ENCODE data around the gene RBM20. TPM values are rescaled to one million over a fixed set of nuclear protein-coding genes. Genes with fewer than 3 reads are reported as not detected.
"Not testable (repeated sequence)": the region's sequence is repeated elsewhere in the genome, so short reads cannot be mapped to it uniquely, and the experiment has no call there.

RBM20 gene
- total RNA-seq, 1 donor from 2014 or later = 1.4 TPM

DNA sequence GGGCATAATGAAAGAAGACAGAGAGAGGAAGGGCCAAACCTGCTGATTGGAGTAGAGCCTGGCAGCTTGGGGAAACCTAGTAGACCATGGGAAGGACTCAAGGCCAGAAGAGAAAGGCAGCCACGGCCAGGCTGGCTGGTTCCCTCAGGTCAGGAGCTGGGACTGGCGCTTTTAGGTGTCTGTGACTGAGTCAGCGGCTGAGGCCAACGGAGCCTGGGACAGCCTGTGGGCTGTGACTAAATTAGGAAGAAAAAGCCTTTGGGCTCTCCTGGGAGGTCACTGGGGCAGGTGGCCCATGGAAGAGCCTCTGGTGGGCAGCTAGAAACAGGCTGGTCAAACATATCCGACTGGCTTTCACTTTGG is 118.7 kb downstream of the RBM20 start:
- DNase-seq (ENCODE audit: low spot score) = no peak

DNA sequence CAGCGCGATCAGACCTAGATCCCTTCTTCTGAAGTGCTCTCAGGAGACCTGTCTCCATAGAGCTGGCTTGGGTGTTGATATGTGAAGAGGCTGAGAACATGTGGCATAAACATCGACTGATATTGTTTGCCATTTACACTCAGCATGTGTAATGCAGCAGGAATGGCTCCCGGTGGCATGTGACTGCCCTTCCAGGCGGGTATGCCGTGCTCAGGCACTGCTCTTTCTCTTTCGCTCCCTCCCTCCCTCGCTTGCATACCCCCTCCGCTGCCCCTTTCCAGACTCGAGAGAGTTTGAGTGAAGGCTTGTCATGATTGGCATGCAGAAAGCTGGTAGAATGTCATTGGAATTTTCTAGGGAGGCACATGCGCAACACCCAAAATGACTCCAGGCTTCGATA is 120.2 kb downstream of the RBM20 start:
- DNase-seq (ENCODE audit: low spot score) = no peak

DNA sequence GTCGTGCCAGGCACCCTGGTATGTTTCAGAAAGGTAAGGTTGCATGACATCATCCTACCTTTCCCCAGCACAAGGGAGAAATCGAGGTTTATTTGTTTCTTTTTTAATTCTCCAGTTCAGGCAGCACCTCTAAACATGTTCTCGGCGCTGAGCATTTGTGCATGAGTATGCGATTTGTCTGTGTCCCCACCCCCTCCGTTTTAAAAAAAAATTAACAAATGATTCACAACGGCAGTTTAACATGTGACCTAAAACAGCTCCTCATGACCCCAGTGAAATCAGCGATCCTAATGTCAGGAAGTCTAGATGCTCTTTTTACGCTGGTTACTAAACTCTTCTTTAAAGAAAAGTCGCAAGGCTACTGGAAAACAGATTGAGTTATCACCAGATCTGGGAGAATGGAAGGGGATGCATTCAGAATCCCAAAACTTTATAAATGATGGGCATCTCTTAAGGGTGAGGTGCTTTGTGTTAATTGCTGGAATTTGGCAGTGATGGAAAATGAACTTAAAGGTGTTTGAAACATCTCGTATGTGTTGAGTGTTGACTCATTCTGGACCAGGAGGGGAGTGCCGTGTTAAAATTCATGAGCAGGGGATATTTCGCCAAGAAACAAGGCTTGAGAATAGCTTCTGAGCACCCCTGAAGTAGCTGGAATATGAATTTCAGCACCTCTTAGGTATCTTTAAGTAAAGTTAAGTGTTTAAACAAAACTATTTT is 120.8 kb downstream of the RBM20 start:
- DNase-seq (ENCODE audit: low spot score) = no peak

DNA sequence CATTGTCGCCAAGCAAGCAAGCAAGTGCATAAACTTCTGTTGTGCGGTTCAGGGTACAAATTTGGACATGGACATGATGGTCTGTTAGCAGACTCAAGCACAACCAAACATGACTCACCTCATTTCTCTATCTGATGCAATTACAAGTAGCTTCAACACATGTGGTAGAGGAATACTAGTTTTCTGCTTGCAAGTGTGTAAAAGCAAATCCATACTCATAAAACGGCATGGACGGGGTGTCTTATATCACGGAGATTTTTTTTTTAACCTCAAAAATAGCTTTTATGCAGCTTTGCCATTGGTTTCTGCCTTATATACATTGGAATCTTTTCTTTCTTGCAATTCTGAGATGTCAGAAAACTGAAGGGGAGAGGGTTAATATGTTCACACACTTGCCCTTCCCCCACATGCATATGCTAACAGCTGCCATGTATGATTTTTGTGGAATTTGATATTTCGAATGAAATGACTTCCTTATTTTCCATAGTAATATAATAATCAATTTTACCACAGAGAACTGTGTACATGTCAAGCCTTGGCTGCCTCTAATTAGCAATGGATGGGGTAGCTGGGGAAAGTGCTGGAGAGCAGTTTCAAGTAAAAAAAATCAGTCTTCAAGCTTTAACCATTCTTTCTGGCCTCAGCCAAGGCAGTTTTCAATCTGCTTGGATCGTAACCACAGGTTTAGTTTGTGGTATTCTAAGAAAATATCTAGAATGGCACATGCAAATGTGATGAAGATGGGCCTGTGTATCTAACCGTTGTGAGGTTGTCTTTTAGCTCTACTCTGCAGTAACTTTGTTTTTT is 121.6 kb downstream of the RBM20 start:
- no peak for DNase-seq (ENCODE audit: low spot score)

DNA sequence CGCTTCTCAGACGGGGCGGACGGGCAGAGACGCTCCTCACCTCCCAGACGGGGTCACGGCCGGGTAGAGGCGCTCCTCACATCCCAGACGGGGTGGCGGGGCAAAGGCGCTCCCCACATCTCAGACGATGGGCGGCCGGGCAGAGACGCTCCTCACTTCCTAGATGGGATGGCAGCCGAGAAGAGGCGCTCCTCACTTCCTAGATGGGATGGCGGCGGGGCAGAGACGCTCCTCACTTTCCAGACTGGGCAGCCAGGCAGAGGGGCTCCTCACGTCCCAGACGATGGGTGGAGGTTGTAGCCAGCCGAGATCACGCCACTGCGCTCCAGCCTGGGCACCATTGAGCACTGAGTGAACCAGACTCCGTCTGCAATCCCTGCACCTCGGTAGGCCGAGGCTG is 123.5 kb downstream of the RBM20 start:
- DNase-seq (ENCODE audit: low spot score) = not testable (repeated sequence)

DNA sequence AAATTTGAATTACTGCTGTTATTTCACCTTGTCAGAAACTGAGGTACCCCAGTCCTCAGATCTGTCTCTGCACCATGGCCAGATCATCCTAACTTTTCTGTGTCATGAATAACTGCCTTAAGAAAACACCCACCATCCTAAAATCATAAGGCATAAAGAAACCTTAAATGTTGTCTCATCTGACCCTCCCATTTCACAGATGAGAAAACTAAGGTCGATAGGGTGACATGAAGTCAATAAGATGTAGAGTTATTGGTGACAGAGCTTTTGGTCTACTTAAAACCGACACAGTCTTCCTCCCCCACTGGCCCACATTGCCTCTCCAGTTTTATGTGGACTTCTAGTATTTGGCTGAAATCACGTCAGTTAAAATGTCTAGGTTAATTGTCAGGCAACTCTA is 126.1 kb downstream of the RBM20 start:
- no peak for DNase-seq (ENCODE audit: low spot score)

DNA sequence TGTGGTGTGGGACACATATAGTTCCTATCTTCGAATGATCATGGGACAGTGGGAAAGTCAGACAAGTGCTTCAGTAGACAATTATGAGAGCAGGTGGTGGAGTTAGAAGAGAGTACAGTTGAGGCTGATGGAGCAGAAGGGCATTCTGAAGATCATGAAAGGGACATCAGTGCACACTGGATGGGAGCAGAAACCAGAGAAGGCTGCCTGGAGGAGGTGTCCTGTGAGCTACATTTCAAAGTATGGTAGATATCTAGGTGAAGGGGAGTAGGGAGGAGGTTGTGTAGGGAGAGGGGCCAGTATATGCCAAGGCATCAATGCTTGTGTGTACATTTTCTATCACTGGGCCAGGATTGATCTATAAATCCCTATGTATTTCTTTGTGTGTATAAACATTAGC is 127.3 kb downstream of the RBM20 start:
- no peak for DNase-seq (ENCODE audit: low spot score)

DNA sequence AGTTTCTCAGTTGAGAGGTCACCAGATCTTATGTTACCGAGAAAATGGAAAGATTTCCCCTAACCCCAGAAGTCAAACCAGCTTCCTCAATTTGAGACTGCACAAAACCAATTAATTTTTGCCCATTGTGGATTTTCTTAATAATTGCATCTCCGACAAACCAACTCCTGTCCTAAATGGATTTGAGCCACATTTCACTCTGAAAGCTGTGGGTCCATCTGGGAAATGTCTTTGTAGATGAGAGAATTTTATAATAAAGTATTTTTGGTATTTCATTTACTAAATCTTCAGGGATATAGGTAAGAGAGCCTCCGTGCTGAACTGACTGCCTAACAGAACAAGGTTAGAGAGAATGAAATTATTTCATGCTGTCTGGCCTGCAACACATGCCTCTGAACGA is 127.9 kb downstream of the RBM20 start:
- no peak for DNase-seq (ENCODE audit: low spot score)

DNA sequence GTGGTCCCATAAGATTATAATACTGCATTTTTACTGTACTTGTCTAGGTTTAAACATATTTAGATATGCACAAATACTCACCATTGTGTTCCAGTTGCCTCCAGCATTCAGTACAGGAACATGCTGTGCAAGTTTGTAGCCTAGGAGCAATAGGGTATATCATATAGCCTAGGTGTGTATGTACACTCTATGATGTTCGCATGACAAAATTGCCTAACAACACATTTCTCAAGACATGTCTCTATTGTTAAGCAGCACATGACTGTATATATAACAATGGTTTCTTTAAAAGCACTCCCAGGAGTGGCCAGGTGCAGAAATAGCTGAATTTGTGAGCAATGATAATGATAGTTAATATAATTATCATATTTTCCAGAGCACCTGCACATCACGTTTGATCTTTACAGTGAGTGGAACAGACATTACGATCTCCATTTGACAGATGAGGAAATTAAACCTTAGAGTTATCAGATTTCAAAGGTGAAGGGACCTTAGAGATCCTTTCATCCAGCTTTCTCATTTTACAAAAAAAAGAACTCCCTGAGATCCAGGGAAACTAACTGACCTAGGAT is 128.4 kb downstream of the RBM20 start:
- DNase-seq (ENCODE audit: low spot score) = no peak

DNA sequence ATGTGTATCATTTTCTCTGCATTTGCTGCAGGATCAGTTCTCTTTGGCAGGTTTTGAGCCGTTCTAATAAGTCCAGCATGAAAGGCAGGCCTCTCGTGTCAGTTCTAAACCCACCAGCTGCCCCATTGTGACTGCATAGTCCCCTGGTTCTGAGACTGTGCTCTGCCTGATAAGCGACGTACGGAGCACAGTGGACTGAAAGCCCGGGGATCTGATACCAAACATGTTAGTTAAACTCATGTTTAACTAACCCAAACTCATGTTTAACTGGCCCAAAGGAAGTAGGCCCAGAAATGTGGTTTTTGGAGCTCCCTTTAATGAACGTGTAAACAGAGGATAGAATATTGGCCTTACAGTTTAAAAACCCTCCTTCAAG is 129.5 kb downstream of the RBM20 start:
- DNase-seq (ENCODE audit: low spot score) = no peak

DNA sequence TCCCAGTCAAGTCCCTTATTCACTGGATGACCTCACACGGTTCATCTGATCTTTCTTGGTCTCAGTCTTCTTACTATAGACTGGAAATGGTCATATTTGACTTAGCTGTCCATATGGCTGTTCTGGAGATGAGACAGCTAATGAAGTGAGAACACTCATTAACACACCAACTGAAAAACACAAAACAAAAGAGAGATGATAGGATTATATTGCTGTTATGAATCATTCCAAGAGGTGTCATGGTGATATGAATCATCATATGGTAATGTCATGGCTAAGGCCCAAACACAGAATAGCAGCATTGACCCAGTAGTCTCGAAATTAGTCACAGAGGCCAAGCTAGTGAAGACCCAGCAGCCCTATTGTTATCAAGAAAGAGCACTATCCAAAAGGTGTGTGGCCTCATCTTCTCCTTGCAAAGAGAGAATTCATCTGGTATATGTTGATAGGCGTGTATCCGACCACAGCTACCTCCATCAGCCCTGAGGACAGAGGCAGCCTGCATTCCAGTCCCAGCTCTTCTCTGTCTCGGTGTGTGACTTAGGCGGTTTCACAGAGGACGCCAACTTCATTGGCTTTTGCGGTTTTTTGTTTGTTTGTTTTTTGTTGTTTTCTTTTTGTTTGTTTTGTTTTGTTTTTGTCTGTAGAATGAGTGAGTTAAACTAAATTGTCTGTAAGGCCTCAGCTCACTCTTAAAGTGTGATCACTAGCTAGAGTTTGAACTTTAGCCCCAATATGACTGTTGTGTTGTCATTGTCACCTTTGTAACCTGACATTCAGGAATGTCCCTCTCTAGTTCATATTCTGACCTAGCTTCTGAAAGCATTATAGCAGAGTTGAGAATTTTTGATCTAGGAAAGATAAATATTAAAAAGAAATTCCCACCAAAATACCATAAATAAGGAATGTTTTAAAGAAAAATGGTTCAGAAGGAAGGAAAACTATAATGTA is 130.2 kb downstream of the RBM20 start:
- no peak for DNase-seq (ENCODE audit: low spot score)

DNA sequence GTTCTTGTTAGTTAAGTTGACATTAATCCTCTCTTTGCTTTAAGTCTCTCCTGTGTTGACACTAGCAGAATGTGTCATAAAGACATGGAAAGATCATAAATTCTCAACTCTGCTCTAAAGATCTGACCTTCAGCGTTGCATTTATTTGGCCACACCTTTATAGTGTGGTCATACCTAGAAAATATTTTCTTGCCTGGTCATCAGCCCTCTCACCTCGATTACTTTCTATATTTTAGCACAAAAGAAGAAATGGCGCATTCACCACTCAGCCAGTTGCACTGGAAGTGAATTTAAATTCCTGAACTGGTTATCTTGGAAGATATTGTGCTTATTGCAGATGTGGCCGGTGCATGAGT is 130.9 kb downstream of the RBM20 start:
- DNase-seq (ENCODE audit: low spot score) = no peak

DNA sequence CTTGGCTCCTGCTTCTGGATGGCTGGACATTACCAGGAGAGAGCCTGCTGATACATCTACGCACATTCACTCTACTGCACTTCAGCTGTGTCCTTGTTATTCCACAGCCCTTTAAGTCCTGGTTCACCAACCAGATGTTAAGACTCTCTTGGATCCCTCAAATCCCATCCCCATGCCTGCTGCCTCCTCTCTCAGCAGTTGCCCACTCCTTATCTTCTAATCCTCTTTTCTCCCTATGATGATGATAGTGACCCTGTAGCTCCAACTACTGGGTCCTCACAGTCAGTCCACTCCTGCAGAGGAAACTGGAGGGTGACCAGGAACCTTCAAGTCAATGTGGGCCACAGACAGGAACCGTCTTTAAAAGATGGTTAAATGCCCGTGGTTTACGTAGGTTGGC is 131.3 kb downstream of the RBM20 start:
- no peak for DNase-seq (ENCODE audit: low spot score)

DNA sequence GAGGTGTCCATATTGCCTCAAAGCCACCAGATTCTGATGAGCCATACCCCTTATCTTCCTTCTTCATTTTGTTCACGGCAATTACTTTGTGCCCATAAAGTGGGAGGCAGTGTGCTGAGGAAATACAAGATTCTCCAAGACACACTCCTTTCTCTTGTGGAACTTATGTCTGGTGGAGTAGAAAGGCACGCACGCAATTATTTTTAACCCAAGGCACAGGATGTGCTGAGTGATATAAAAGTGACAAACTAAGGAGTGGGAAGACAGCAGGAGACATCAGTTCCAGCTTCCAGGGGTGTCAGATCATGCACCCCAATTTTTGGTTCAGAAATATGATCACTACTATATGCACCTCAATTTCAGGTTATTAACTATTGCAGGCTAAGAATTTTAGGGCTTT is 132.9 kb downstream of the RBM20 start:
- DNase-seq (ENCODE audit: low spot score) = no peak

DNA sequence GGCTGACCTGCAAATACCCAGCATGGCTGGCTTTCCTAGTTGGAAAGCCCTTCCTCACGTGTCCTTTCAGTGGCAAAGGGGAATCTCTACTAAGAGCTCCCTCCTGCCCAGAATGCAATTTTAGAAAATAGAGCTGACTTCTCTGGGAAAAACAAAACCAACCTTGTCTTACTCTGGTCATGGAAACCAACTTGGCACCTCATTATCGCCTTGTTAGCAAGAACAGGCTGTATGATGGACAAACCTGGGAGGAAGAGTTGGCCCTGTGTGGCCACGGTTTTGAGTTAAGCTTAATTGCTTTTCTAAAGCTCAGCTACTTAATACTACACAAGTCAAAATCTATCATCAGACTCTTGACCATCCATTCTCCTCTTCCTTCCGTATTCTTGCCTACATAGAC is 133.5 kb downstream of the RBM20 start:
- DNase-seq (ENCODE audit: low spot score) = no peak

DNA sequence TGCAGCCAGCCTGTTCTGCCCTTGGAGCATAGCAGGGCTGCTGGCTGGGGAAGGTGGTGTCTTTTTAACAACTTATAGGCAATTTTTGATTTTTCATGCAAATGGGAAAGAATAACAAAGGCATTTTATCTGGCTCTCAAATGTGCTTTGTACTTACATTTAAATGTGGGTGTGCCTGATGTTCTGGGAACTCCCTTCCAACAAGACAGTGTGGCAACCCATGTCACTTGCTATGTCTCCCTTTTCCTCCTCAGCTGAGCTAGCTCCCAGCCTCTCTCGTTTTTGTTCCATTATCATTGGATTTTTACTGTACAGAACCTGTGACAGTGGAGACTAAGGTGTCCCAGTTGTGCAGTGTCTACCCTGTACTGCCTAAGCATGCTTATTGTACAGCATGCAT is 134.1 kb downstream of the RBM20 start:
- DNase-seq (ENCODE audit: low spot score) = no peak

DNA sequence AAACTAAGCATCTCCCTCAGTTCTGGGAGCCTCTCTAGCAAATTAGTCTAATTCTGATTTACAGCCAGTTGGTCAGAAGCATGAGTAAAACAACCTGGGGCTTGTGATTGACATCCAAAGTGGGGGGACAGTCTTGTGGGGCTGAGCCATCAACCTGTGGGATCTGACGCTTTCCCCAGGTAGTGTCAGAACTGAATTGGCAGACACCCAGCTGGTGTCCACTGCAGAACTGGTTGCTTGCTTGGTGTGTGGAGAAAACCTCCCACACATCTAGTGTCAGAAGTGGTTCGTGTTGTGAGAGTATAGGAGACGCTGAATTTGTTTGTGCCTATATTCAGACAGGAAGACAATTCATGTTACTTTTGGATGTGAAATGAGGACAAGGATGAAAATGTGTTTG is 135.4 kb downstream of the RBM20 start:
- DNase-seq (ENCODE audit: low spot score) = no peak

DNA sequence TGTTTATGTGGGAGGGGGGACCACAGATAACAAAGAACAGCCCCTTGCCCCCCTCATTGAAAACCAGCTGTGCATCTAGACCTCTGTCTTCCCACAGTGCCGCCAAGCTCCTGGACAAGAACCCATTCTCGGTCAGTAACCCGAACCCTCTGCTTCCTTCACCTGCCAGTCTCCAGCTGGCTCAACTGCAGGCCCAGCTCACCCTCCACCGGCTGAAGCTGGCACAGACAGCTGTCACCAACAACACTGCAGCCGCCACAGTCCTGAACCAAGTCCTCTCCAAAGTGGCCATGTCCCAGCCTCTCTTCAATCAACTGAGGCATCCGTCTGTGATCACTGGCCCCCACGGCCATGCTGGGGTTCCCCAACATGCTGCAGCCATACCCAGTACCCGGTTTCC is 136.6 kb downstream of the RBM20 start:
- no peak for DNase-seq (ENCODE audit: low spot score)

DNA sequence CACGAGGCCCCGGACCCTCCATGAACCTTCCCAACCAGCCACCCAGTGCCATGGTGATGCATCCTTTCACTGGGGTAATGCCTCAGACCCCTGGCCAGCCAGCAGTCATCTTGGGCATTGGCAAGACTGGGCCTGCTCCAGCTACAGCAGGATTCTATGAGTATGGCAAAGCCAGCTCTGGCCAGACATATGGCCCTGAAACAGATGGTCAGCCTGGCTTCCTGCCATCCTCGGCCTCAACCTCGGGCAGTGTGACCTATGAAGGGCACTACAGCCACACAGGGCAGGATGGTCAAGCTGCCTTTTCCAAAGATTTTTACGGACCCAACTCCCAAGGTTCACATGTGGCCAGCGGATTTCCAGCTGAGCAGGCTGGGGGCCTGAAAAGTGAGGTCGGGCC is 137.0 kb downstream of the RBM20 start:
- DNase-seq (ENCODE audit: low spot score) = no peak

DNA sequence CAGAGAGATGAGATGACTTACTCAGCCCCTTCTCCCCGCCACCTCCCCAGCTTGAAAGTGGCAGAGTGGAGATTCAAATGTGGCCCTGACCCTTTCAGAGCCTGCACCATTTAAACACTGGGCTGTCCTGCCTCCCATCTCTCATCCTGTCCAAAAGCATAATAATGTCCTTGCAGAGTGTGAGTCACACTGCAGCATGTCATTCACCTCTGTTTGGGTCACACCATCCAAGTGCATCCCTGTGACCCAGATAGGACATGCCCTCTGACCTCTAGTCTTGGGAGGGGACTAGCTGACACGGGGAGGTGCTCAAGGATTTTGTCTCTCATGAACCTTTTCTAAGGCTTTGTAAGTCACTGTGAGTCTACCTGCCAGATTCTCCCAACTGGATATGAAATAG is 138.5 kb downstream of the RBM20 start:
- DNase-seq (ENCODE audit: low spot score) = no peak

DNA sequence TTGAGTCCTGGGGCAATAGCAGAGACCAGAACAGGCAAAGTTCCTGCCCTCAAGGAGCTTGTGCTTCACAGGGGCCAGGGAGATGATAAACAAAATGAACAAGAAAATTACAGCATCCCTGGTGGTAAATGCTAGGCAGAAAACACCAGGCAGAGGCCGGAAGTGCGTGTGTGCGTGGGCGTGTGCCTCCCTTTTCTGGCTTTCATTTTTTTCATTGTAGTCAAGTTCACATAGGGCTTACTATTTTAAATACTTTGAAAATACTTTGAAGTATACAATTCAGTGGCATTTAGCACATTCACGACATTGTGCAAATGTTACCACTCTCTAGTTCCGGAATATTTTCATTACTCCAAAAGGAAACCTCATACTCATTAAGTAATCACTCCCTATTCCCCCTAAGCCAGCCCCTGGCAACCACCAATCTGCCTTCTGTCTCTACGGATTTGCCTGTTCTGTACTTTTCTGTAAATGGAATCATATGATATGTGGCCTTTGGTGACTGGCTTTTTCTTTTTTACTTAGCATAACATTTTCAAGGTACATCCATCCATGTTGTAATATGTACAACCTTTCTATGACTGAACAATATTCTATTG is 139.5 kb downstream of the RBM20 start:
- no peak for DNase-seq (ENCODE audit: low spot score)

DNA sequence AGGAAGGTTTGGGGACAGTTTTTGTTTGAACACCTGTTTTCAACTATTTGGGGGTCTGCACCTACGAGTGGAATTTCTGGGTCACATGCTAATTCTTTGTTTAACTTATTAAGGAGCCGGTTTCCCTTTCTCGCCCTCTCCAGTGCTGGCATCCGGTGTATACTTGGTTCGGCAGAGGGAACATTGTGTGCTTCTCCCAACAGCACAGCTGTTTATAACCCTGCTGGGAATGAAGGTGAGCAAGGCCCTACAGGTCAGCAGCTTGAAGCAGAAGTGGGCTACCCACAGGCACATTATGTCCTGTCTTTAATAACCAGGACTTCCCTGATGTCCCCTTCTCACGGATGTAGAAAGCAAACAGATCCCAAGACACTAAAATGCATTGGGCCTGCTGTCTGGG is 140.1 kb downstream of the RBM20 start:
- no peak for DNase-seq (ENCODE audit: low spot score)
